Right cardiac atrium (tissue), 5 donors: ENCODE results near the gene ALDH7A1. TPM values are rescaled to one million over a fixed set of nuclear protein-coding genes. Genes with fewer than 3 reads are reported as not detected.
"Not testable (repeated sequence)": the region's sequence is repeated elsewhere in the genome, so short reads cannot be mapped to it uniquely, and the experiment has no call there.

Experiments
- ATAC-seq, 2 donors: fragments of 200-7000 bp; cut with Tn5 transposase; one replicate each; pipeline versions ENCODE4 v1.8.0 to v1.9.1; 2020; ENCODE audit warnings: moderate library complexity in 2 of 2, mild to moderate bottlenecking in 1 of 2
- DNase-seq, 3 donors: peaks; one replicate each; pipeline ENCODE4 v3.0.0-alpha.2; 2020
- H3K27ac ChIP-seq: one replicate; pipeline ENCODE4 v1.5.1; 2013; ENCODE audit warnings: mild to moderate bottlenecking, low read length, control low read depth, moderate library complexity
- H3K27me3 ChIP-seq: one replicate; pipeline ENCODE4 v1.6.1; 2013; ENCODE audit not compliant: control insufficient read depth, insufficient read depth
- H3K4me1 ChIP-seq: one replicate; pipeline ENCODE4 v1.6.1; 2013; ENCODE audit warnings: low read length; ENCODE audit not compliant: control insufficient read depth, insufficient read depth
- H3K4me3 ChIP-seq: one replicate; pipeline ENCODE4 v1.5.1; 2013; ENCODE audit warnings: low read length, control low read depth
- H3K9me3 ChIP-seq: one replicate; pipeline ENCODE4 v1.6.1; 2013; ENCODE audit warnings: low read length; ENCODE audit not compliant: control insufficient read depth
- WGBS: extraction: QIAGEN DNeasy Blood & Tissue Kit; methylation state at CpG from one replicate; pipeline ENCODE4 v1.1.7; 2013; 5-methylcytosine and 5-hydroxymethylcytosine counted together
- intact Hi-C, 4 donors: fragments of 100-400 bp; cut with DNase I; formaldehyde crosslinking; loops; one replicate each; pipeline versions ENCODE4 v1.11.0 to v1.14.0; 2022 to 2023
- polyA plus RNA-seq: library from polyadenylated mRNA; stranded (reverse); fragments of 200-250 nt; gene quantifications from one replicate; pipeline ENCODE4 v1.2.3, GENCODE V29; 2013
- total RNA-seq, 4 donors: library from RNA; stranded (reverse); fragmentation: NEBNext Ultra II Directional; extraction: Animal tissue kit (Norgen Biotek cat#: 25700); gene quantifications; one replicate each; pipeline ENCODE4 v1.2.1, GENCODE V29; 2021
- donor health status: healthy with polysubstance abuse.
- donor health status: DM: no; HTN: yes; CAD: no.
- donor health status: DM: no; HTN: no; CAD: no.
- donor health status: DM: no; HTN: yes; CAD: no; lungs with severe emphysema.
- donor health status: DM: yes; HTN: yes; CAD: no.

ALDH7A1 gene
- total and polyA plus RNA-seq, 5 donors: 26.1 to 50.3 (median 31.6) TPM

- no peaks in the 10 kb centered on the region for H3K27me3 ChIP-seq
- no peak overlapping the region for H3K4me3 ChIP-seq
- H3K9me3 ChIP-seq: no peaks in the 10 kb centered on the region
- H3K4me1 ChIP-seq: no peaks in the 10 kb centered on the region
- H3K27ac ChIP-seq: no peak overlapping the region
- ATAC-seq (no peak), DNase-seq (no peak)
- WGBS: 88% methylated on average over 4 of the region's 4 CpGs
- intact Hi-C loops: no loop called here
These were observed 20.3 kb upstream of the ALDH7A1 start for GRCh38 chr5:126615286-126615685.

GRCh38 chr5:126613941-126614592 is 19.0 kb upstream of the ALDH7A1 start:
- DNase-seq (no peak), ATAC-seq (no peak)
- Histone ChIP-seq H3K4me3 (no peak overlapping the region), H3K27ac (no peak overlapping the region), H3K4me1 (no peaks in the 10 kb centered on the region), H3K9me3 (no peaks in the 10 kb centered on the region), H3K27me3 (no peaks in the 10 kb centered on the region)
- intact Hi-C loops: no loop called here
- 94% methylated on average over 7 of the region's 7 CpGs for WGBS

- Histone ChIP-seq H3K4me3 (no peak overlapping the region), H3K27ac (no peak overlapping the region), H3K9me3 (no peaks in the 10 kb centered on the region), H3K27me3 (no peaks in the 10 kb centered on the region), H3K4me1 (no peaks in the 10 kb centered on the region)
- WGBS: 96% methylated on average over 6 of the region's 6 CpGs
- ATAC-seq (no peak), DNase-seq (no peak)
- intact Hi-C loops: no loop called here
These were observed 15.6 kb upstream of the ALDH7A1 start for GRCh38 chr5:126610616-126611015.

GRCh38 chr5:126610160-126610559 is 15.1 kb upstream of the ALDH7A1 start:
- no peaks in the 10 kb centered on the region for H3K27me3 ChIP-seq
- ATAC-seq (no peak), DNase-seq (no peak)
- intact Hi-C loops: no loop called here
- H3K27ac ChIP-seq: no peak overlapping the region
- H3K9me3 ChIP-seq: no peaks in the 10 kb centered on the region
- H3K4me3 ChIP-seq: no peak overlapping the region
- WGBS: 74% methylated on average over 2 of the region's 2 CpGs
- H3K4me1 ChIP-seq: no peaks in the 10 kb centered on the region

- intact Hi-C loops: no loop called here
- H3K9me3 ChIP-seq: no peaks in the 10 kb centered on the region
- no peak overlapping the region for H3K4me3 ChIP-seq
- DNase-seq (no peak), ATAC-seq (no peak)
- no peak overlapping the region for H3K27ac ChIP-seq
- 84% methylated on average over 5 of the region's 5 CpGs for WGBS
- no peaks in the 10 kb centered on the region for H3K27me3 ChIP-seq
- H3K4me1 ChIP-seq: no peaks in the 10 kb centered on the region
These were observed 10.5 kb upstream of the ALDH7A1 start for GRCh38 chr5:126605525-126605924.

- Histone ChIP-seq H3K9me3 (no peaks in the 10 kb centered on the region), H3K27ac (no peak overlapping the region), H3K4me1 (no peaks in the 10 kb centered on the region), H3K4me3 (no peak overlapping the region), H3K27me3 (no peaks in the 10 kb centered on the region)
- WGBS: 56% methylated on average over 6 of the region's 6 CpGs
- DNase-seq (no peak), ATAC-seq (no peak)
- intact Hi-C loops: no loop called here
These were observed 8.5 kb upstream of the ALDH7A1 start for GRCh38 chr5:126603402-126603991.

- Histone ChIP-seq H3K27ac (peak within 1 kb of the TSS; percentile 69), H3K9me3 (no peaks in the 10 kb centered on the region), H3K4me1 (no peaks in the 10 kb centered on the region), H3K27me3 (no peaks in the 10 kb centered on the region), H3K4me3 (peak within 1 kb of the TSS; percentile 92)
- ATAC-seq (peak; percentile 97 to 98), DNase-seq (peak; percentile 83 to 92 (median 92))
- intact Hi-C loops: no loop called here
- 2% methylated on average over 79 of the region's 79 CpGs for WGBS
These were observed 5.9 kb upstream of the ALDH7A1 start, which contains the start of gene PHAX for GRCh38 chr5:126600631-126601511. PHAX (plus strand) TSS chr5:126600947; CDS start chr5:126600963, 16 bp downstream.

- peak; percentile 43 to 53 for ATAC-seq
- not testable (repeated sequence) for H3K27me3 ChIP-seq, H3K4me1 ChIP-seq, DNase-seq, H3K9me3 ChIP-seq, H3K4me3 ChIP-seq
- peak overlapping the region; percentile 69 for H3K27ac ChIP-seq
- WGBS: 62% methylated on average over 15 of the region's 15 CpGs
- intact Hi-C loops: loop anchor here in 3 of 4 donors (5.0 to 10.0 kb wide), 3 partner anchors 245 to 263 kb away; no protein-coding TSS in a partner anchor
These were observed 5.1 kb upstream of the ALDH7A1 start for GRCh38 chr5:126599971-126600630.

- Histone ChIP-seq H3K9me3 (no peaks in the 10 kb centered on the region), H3K4me3 (no peak overlapping the region), H3K4me1 (no peaks in the 10 kb centered on the region), H3K27me3 (no peaks in the 10 kb centered on the region), H3K27ac (no peak overlapping the region)
- DNase-seq (no peak), ATAC-seq (no peak)
- 93% methylated on average over 7 of the region's 7 CpGs for WGBS
- intact Hi-C loops: loop anchor here in 3 of 4 donors (5.0 to 10.0 kb wide), 3 partner anchors 245 to 262 kb away; no protein-coding TSS in a partner anchor
These were observed 4.5 kb upstream of the ALDH7A1 start for GRCh38 chr5:126599499-126599898.

- no peaks in the 10 kb centered on the region for H3K9me3 ChIP-seq
- ATAC-seq (no peak), DNase-seq (no peak)
- WGBS: 80% methylated on average over 4 of the region's 4 CpGs
- no peaks in the 10 kb centered on the region for H3K4me1 ChIP-seq
- H3K27ac ChIP-seq: no peak overlapping the region
- H3K27me3 ChIP-seq: no peaks in the 10 kb centered on the region
- intact Hi-C loops: loop anchor here in 3 of 4 donors (5.0 to 10.0 kb wide), 3 partner anchors 242 to 260 kb away; no protein-coding TSS in a partner anchor
- H3K4me3 ChIP-seq: no peak overlapping the region
These were observed 2.1 kb upstream of the ALDH7A1 start for GRCh38 chr5:126597156-126597555.
